Hepatocyte (in vitro differentiated cells): ENCODE data around the gene ADGRG4. TPM values are rescaled to one million over a fixed set of nuclear protein-coding genes. Genes with fewer than 3 reads are reported as not detected.

Source experiments
- DNase-seq: peaks from one replicate; pipeline ENCODE4 v3.0.0-alpha.2; 2016; ENCODE audit warnings: low spot score
- H2AFZ ChIP-seq: fragments of 200-600 bp; sonication (generic); 2 replicates; pipeline ENCODE4 v1.6.0; 2016; ENCODE audit warnings: antibody characterized with exemption, mild to moderate bottlenecking
- H3K27ac ChIP-seq: fragments of 200-600 bp; sonication (generic); 2 replicates; pipeline ENCODE4 v1.5.1; 2016; ENCODE audit warnings: mild to moderate bottlenecking
- H3K27me3 ChIP-seq: fragments of 200-600 bp; sonication (generic); 2 replicates; pipeline ENCODE4 v1.6.1; 2016
- H3K36me3 ChIP-seq: fragments of 200-600 bp; sonication (generic); replicated peaks from 2 replicates; pipeline ENCODE4 v1.5.1; 2016; ENCODE audit warnings: low read depth; ENCODE audit not compliant: insufficient read depth
- H3K4me1 ChIP-seq: fragments of 200-600 bp; sonication (generic); 2 replicates; pipeline ENCODE4 v1.5.1; 2016; ENCODE audit warnings: mild to moderate bottlenecking, moderate library complexity; ENCODE audit not compliant: insufficient read depth
- H3K4me2 ChIP-seq: fragments of 200-600 bp; sonication (generic); 2 replicates; pipeline ENCODE4 v1.6.0; 2016
- H3K4me3 ChIP-seq: fragments of 200-600 bp; sonication (generic); 2 replicates; pipeline ENCODE4 v1.5.1; 2016; ENCODE audit warnings: mild to moderate bottlenecking
- H3K79me2 ChIP-seq: fragments of 200-600 bp; sonication (generic); 2 replicates; pipeline ENCODE4 v1.6.0; 2017; ENCODE audit warnings: mild to moderate bottlenecking
- H3K9me2 ChIP-seq: fragments of 200-600 bp; sonication (generic); replicated peaks from 2 replicates; pipeline ENCODE4 v1.6.0; 2017; ENCODE audit warnings: mild to moderate bottlenecking; ENCODE audit not compliant: insufficient read depth
- H3K9me3 ChIP-seq: fragments of 200-600 bp; sonication (generic); 2 replicates; pipeline ENCODE4 v1.5.1; 2016; ENCODE audit warnings: low read depth, mild to moderate bottlenecking
- H4K20me1 ChIP-seq: fragments of 200-600 bp; sonication (generic); 2 replicates; pipeline ENCODE4 v1.6.0; 2016; ENCODE audit warnings: mild to moderate bottlenecking; ENCODE audit not compliant: insufficient read depth, poor library complexity, severe bottlenecking
- EZH2 ChIP-seq: fragments of 200-600 bp; sonication (generic); IDR thresholded peaks from 2 replicates; pipeline ENCODE4 v1.6.1; 2016; ENCODE audit warnings: antibody characterized with exemption, mild to moderate bottlenecking, borderline replicate concordance
- EZH2phosphoT487 ChIP-seq: fragments of 200-600 bp; sonication (generic); IDR thresholded peaks from one replicate; pipeline ENCODE4 v1.6.1; 2018; ENCODE audit warnings: antibody characterized with exemption, mild to moderate bottlenecking, low read depth, moderate library complexity; ENCODE audit not compliant: unreplicated experiment, severe bottlenecking
- WGBS: methylation state at CpG from one replicate; pipeline ENCODE4 v1.1.6; 2016; ENCODE audit warnings: low lambda C conversion rate; ENCODE audit errors: missing lambda C conversion rate; 5-methylcytosine and 5-hydroxymethylcytosine counted together
- polyA plus RNA-seq: library from polyadenylated mRNA; unstranded; fragments of >200 nt; fragmentation: Nextera tagmentation; extraction: Ambion mirVana; gene quantifications from 2 replicates; pipeline ENCODE4 v1.2.1, GENCODE V29; 2016
- total RNA-seq: library from RNA; depleted of rRNA; stranded (reverse); fragments of >200 nt; gene quantifications from 2 replicates; pipeline ENCODE4 v1.2.3, GENCODE V29; 2014
- TF ChIP-seq, protein P1 (sequence below): fragments of 200-600 bp; sonication (generic); IDR thresholded peaks from 2 replicates; pipeline ENCODE4 v1.5.1; 2016; ENCODE audit warnings: antibody characterized with exemption, mild to moderate bottlenecking; ENCODE audit not compliant: poor library complexity

The ADGRG4 gene
- total and polyA plus RNA-seq, 2 experiments from 2014 or later, result 0.27 TPM; not detected in 1

GRCh38 chrX:136347706-136348105 is 46.9 kb downstream of the ADGRG4 start:
- no peak overlapping the region for H3K4me2 ChIP-seq
- TF ChIP-seq EZH2 (no peak), EZH2phosphoT487 (no peak)
- TF ChIP-seq, protein P1, sequence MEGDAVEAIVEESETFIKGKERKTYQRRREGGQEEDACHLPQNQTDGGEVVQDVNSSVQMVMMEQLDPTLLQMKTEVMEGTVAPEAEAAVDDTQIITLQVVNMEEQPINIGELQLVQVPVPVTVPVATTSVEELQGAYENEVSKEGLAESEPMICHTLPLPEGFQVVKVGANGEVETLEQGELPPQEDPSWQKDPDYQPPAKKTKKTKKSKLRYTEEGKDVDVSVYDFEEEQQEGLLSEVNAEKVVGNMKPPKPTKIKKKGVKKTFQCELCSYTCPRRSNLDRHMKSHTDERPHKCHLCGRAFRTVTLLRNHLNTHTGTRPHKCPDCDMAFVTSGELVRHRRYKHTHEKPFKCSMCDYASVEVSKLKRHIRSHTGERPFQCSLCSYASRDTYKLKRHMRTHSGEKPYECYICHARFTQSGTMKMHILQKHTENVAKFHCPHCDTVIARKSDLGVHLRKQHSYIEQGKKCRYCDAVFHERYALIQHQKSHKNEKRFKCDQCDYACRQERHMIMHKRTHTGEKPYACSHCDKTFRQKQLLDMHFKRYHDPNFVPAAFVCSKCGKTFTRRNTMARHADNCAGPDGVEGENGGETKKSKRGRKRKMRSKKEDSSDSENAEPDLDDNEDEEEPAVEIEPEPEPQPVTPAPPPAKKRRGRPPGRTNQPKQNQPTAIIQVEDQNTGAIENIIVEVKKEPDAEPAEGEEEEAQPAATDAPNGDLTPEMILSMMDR, result no peak
- H2AFZ ChIP-seq, result no peak overlapping the region
- no peaks in the 10 kb centered on the region for H4K20me1 ChIP-seq
- no peak overlapping the region for H3K27ac ChIP-seq
- H3K79me2 ChIP-seq, result no peaks in the 10 kb centered on the region
- no peaks in the 10 kb centered on the region for H3K27me3 ChIP-seq
- H3K4me3 ChIP-seq, result no peak overlapping the region
- no peaks in the 10 kb centered on the region for H3K4me1 ChIP-seq
- no peak for DNase-seq
- no peaks in the 10 kb centered on the region for H3K9me3 ChIP-seq
- H3K9me2 ChIP-seq, result no peaks in the 10 kb centered on the region
- WGBS, result 44% methylated on average over 1 of the region's 1 CpG
- H3K36me3 ChIP-seq, result no peaks in the 10 kb centered on the region

GRCh38 chrX:136353526-136354093 is 52.8 kb downstream of the ADGRG4 start:
- no peak for DNase-seq
- Histone ChIP-seq H3K27me3 (no peaks in the 10 kb centered on the region), H3K9me2 (no peaks in the 10 kb centered on the region), H3K4me2 (no peak overlapping the region), H3K36me3 (no peaks in the 10 kb centered on the region), H3K9me3 (no peaks in the 10 kb centered on the region), H2AFZ (no peak overlapping the region), H3K79me2 (no peaks in the 10 kb centered on the region), H3K4me1 (no peaks in the 10 kb centered on the region), H3K4me3 (no peak overlapping the region), H4K20me1 (no peaks in the 10 kb centered on the region), H3K27ac (no peak overlapping the region)
- 64% methylated on average over 4 of the region's 4 CpGs for WGBS
- no peak for TF ChIP-seq EZH2phosphoT487
- TF ChIP-seq EZH2, result no peak
- TF ChIP-seq, protein P1, result no peak

DNA sequence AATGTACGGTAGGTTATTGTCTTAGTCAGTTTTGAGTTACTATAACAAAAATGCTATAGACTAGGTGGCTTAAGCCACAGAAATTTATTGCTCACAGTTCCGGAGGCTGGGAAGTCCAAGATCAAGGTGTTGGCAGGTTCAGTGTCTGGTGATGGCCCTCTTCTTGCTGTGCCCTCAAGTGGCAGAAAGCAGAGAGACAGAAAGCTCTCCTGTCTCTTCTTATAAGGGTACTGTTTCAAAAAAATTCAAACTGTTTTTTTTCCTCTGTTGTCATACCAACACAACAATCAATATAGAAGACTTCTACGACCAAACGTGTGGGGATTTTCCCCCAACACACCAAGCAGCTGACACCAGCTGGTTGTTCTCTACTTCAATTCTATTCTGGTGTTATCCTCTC is 53.4 kb downstream of the ADGRG4 start:
- Histone ChIP-seq H3K27me3 (no peaks in the 10 kb centered on the region), H2AFZ (no peak overlapping the region), H4K20me1 (no peaks in the 10 kb centered on the region), H3K9me3 (no peaks in the 10 kb centered on the region), H3K4me3 (no peak overlapping the region), H3K79me2 (no peaks in the 10 kb centered on the region), H3K9me2 (no peaks in the 10 kb centered on the region), H3K36me3 (no peaks in the 10 kb centered on the region), H3K4me2 (no peak overlapping the region), H3K4me1 (no peaks in the 10 kb centered on the region), H3K27ac (no peak overlapping the region)
- 77% methylated on average over 4 of the region's 4 CpGs for WGBS
- no peak for DNase-seq
- TF ChIP-seq EZH2, result no peak
- TF ChIP-seq EZH2phosphoT487, result no peak
- TF ChIP-seq, protein P1, result no peak

- Histone ChIP-seq H3K9me2 (no peaks in the 10 kb centered on the region), H3K9me3 (no peaks in the 10 kb centered on the region), H3K79me2 (no peaks in the 10 kb centered on the region), H3K36me3 (no peaks in the 10 kb centered on the region), H3K4me3 (no peak overlapping the region), H4K20me1 (no peaks in the 10 kb centered on the region), H3K4me2 (no peak overlapping the region), H2AFZ (no peak overlapping the region), H3K27me3 (no peaks in the 10 kb centered on the region), H3K27ac (no peak overlapping the region), H3K4me1 (no peaks in the 10 kb centered on the region)
- 59% methylated on average over 5 of the region's 5 CpGs for WGBS
- TF ChIP-seq EZH2phosphoT487, result no peak
- TF ChIP-seq, protein P1, result no peak
- TF ChIP-seq EZH2, result no peak
- no peak for DNase-seq
These were observed 68.6 kb downstream of the ADGRG4 start for GRCh38 chrX:136369377-136369776.
